Gastrocnemius medialis (tissue), 4 donors: ENCODE measurements around the gene NQO2.

Experiments
- POLR2A ChIP-seq, 2 donors: fragments of 450-650 bp; IDR thresholded peaks; one replicate each; pipeline ENCODE4 v1.6.1; 2017; ENCODE audit warnings: antibody characterized with exemption in 2 of 2, mild to moderate bottlenecking in 2 of 2, moderate library complexity in 2 of 2
- TF ChIP-seq, protein P1 (sequence below), 5 experiments: fragments of 450-650 bp in 3 of 5; fragments of 200-600 bp in 2 of 5; sonication (generic) in 2 of 5; IDR thresholded peaks in 4 of 5; conservative IDR thresholded peaks in 1 of 5; 1 replicate in 4 of 5; 2 replicates in 1 of 5; pipeline ENCODE4 v1.5.1; 2016 to 2019; ENCODE audit warnings: antibody characterized with exemption in 5 of 5, mild to moderate bottlenecking in 3 of 5, moderate library complexity in 3 of 5

DNA sequence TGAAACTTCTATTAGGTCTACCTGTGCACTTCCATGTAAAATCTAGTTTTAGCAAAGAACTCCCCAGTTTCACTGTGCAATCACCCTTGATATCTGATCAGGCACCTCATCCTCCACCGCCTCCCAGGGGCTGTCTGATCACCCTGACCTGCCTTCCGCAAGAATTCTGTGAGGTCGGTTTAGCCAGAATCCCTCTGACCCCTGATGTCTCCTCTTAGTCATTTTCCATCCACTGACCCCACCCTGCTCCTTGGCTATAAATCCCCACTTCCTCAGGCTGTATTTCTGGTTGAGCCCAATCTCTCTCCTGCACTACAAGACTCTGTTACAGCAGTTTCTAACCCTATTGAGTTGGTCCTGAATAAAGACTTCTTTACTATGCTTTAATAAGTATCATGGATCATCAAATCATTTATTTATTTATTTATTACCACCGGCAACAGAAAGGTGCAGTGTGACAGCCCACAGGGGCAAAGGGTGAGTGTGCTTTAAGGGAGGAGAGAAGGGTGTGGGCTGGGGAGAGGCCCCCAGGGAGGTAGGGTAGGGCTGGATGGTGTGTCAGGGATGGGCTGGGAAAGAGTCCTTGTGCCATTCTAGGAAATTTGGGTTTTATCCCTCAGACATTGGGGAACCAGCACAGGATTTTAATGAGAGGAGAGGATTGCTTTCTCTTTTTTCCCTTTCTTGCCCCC lies 17.1 kb upstream of the NQO2 start:
- TF ChIP-seq, protein P1, sequence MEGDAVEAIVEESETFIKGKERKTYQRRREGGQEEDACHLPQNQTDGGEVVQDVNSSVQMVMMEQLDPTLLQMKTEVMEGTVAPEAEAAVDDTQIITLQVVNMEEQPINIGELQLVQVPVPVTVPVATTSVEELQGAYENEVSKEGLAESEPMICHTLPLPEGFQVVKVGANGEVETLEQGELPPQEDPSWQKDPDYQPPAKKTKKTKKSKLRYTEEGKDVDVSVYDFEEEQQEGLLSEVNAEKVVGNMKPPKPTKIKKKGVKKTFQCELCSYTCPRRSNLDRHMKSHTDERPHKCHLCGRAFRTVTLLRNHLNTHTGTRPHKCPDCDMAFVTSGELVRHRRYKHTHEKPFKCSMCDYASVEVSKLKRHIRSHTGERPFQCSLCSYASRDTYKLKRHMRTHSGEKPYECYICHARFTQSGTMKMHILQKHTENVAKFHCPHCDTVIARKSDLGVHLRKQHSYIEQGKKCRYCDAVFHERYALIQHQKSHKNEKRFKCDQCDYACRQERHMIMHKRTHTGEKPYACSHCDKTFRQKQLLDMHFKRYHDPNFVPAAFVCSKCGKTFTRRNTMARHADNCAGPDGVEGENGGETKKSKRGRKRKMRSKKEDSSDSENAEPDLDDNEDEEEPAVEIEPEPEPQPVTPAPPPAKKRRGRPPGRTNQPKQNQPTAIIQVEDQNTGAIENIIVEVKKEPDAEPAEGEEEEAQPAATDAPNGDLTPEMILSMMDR (IDR thresholded peaks at IDR 0.05 in 4 of 5, conservative IDR thresholded peaks at IDR 0.05 in 1 of 5) = no peak
- TF ChIP-seq POLR2A (IDR thresholded peaks at IDR 0.05) = no peak
